K562 (cell line): Measurements from ENCODE around the gene RBM12. TPM values are rescaled to one million over a fixed set of nuclear protein-coding genes. Genes with fewer than 3 reads are reported as not detected.

Experiments
- ATAC-seq: fragments of 200-7000 bp; cut with Tn5 transposase; 3 replicates; pipeline ENCODE4 v1.9.1; 2020; ENCODE audit warnings: moderate library complexity
- BruUV-seq: library from RNA; stranded (reverse); fragments of 400-500 nt; replicated peaks from 2 replicates; lab custom pipeline; 2021; lab: Mats Ljungman, UMichigan
- CTCF ChIA-PET: fragments of 300-600 bp; formaldehyde crosslinking; extraction: SDS; loops from one replicate; lab custom pipeline; 2021; ENCODE audit warnings: low intra/inter-chr PET ratio; lab: Yijun Ruan, JAX
- POLR2A ChIA-PET: fragments of 300-600, 350-650 bp; sonication (Branson Sonifier 250); formaldehyde crosslinking; extraction: SDS; loops from one replicate; lab custom pipeline; 2021; ENCODE audit warnings: antibody characterized with exemption, inconsistent platforms; lab: Yijun Ruan, JAX
- DNase-seq, 4 experiments: peaks; one replicate each; pipeline versions ENCODE4 v3.0.0 to v3.0.0-alpha.2; 2011 to 2018; ENCODE audit warnings: low spot score in 3 of 4, mixed read lengths in 3 of 4; ENCODE audit errors: extremely low read depth in 1 of 4
- FAIRE-seq: peaks from 2 replicates; lab custom pipeline; 2011; peaks lifted over from hg19 to GRCh38; lab: Jason Lieb, UNC
- H2AFZ ChIP-seq: 2 replicates; pipeline ENCODE4 v1.6.0; 2011; ENCODE audit warnings: low read depth, low read length, control low read depth, inconsistent platforms
- H3K27ac ChIP-seq: fragments of 200-600 bp; 3 replicates; pipeline ENCODE4 v1.8.0; 2011; ENCODE audit warnings: low read depth, mild to moderate bottlenecking, control low read depth, inconsistent platforms, low read length, moderate library complexity, mixed read lengths; ENCODE audit errors: extremely low read depth
- H3K27me3 ChIP-seq, 2 experiments: fragments of 300-600 bp in 1 of 2; 2 replicates in 1 of 2; 3 replicates in 1 of 2; pipeline versions ENCODE4 v1.6.0 to v1.8.0; 2011; ENCODE audit warnings: inconsistent platforms in 2 of 2, low read length in 2 of 2, mild to moderate bottlenecking in 1 of 2, mixed read lengths in 1 of 2, moderate library complexity in 1 of 2; ENCODE audit not compliant: control insufficient read depth in 2 of 2, insufficient read depth in 2 of 2
- H3K36me3 ChIP-seq: fragments of 300-600 bp; 3 replicates; pipeline ENCODE4 v1.8.0; 2011; ENCODE audit warnings: mild to moderate bottlenecking, low read length, inconsistent platforms; ENCODE audit not compliant: control insufficient read depth, insufficient read depth
- H3K4me1 ChIP-seq, 2 experiments: fragments of 200-600 bp in 1 of 2; replicated peaks in 1 of 2; 2 replicates in 1 of 2; 3 replicates in 1 of 2; pipeline versions ENCODE4 v1.5.1 to v1.8.0; 2011; ENCODE audit warnings: inconsistent platforms in 2 of 2, low read length in 2 of 2, mild to moderate bottlenecking in 1 of 2, mixed read lengths in 1 of 2, moderate library complexity in 1 of 2; ENCODE audit not compliant: control insufficient read depth in 2 of 2, insufficient read depth in 2 of 2
- H3K4me2 ChIP-seq: 2 replicates; pipeline ENCODE4 v1.6.1; 2011; ENCODE audit warnings: low read length, control low read depth, inconsistent platforms, mixed read lengths; ENCODE audit not compliant: insufficient read depth
- H3K4me3 ChIP-seq: fragments of 200-600 bp; sonication (generic), shearing (Covaris generic); 2 replicates; pipeline ENCODE4 v1.5.1; 2016; ENCODE audit warnings: control low read depth, inconsistent platforms
- H3K79me2 ChIP-seq: fragments of 200-600 bp; 3 replicates; pipeline ENCODE4 v1.8.0; 2011; ENCODE audit warnings: low read length, inconsistent platforms; ENCODE audit not compliant: control insufficient read depth, insufficient read depth
- H3K9ac ChIP-seq, 2 experiments: 2 replicates each; pipeline versions ENCODE4 v1.6.0 to v1.6.1; 2011; ENCODE audit warnings: low read depth in 2 of 2, low read length in 2 of 2, control low read depth in 1 of 2, inconsistent platforms in 1 of 2, mild to moderate bottlenecking in 1 of 2, mixed read lengths in 1 of 2; ENCODE audit not compliant: insufficient read depth in 1 of 2
- H3K9me1 ChIP-seq: one replicate; pipeline ENCODE4 v1.6.0; 2011; ENCODE audit warnings: inconsistent platforms, mild to moderate bottlenecking, low read length, moderate library complexity; ENCODE audit not compliant: control insufficient read depth, insufficient read depth
- H3K9me3 ChIP-seq: replicated peaks from 2 replicates; pipeline ENCODE4 v1.5.1; 2011; ENCODE audit warnings: low read depth, low read length, inconsistent platforms; ENCODE audit not compliant: control insufficient read depth, insufficient read depth
- H4K20me1 ChIP-seq: replicated peaks from 2 replicates; pipeline ENCODE4 v1.6.1; 2011; ENCODE audit warnings: low read length, inconsistent platforms, mixed read lengths; ENCODE audit not compliant: control insufficient read depth, insufficient read depth
- NEUROD1 ChIP-seq: fragments of 150-350 bp; IDR thresholded peaks from 2 replicates; pipeline ENCODE4 v1.6.1; 2014; ENCODE audit warnings: borderline replicate concordance, low read length, low read depth; ENCODE audit not compliant: partially characterized antibody
- NR2C1 ChIP-seq, 2 experiments: fragments of 450-650 bp; IDR thresholded peaks; 2 replicates each; pipeline ENCODE4 v1.6.1; 2017; ENCODE audit warnings: mild to moderate bottlenecking in 2 of 2, antibody characterized with exemption in 1 of 2, inconsistent platforms in 1 of 2, missing compliant biosample characterization in 1 of 2, missing genetic modification characterization in 1 of 2
- POLR2G ChIP-seq: fragments of 200-400 bp; formaldehyde crosslinking; IDR thresholded peaks from 2 replicates; pipeline ENCODE4 v1.6.1; 2017; ENCODE audit warnings: low read depth, mild to moderate bottlenecking, antibody characterized with exemption, low read length, moderate library complexity
- RB1 ChIP-seq: fragments of 450-650 bp; IDR thresholded peaks from 2 replicates; pipeline ENCODE4 v1.6.1; 2017; ENCODE audit warnings: low read depth, mild to moderate bottlenecking
- TRIM24 ChIP-seq, 2 experiments: fragments of 450-650 bp; IDR thresholded peaks; 2 replicates each; pipeline ENCODE4 v1.6.1; 2016
- ZBTB17 ChIP-seq: fragments of 450-650 bp; formaldehyde crosslinking; IDR thresholded peaks from 2 replicates; pipeline ENCODE4 v1.4.0; 2020; ENCODE audit warnings: mild to moderate bottlenecking
- ZNF12 ChIP-seq: sonication (generic); formaldehyde crosslinking; IDR thresholded peaks from 2 replicates; pipeline ENCODE4 v1.4.0; 2020; ENCODE audit warnings: mild to moderate bottlenecking, missing genetic modification reagents
- ZNF121 ChIP-seq: sonication (generic); formaldehyde crosslinking; conservative IDR thresholded peaks from 2 replicates; pipeline ENCODE4 v1.8.0; 2022; ENCODE audit warnings: missing genetic modification reagents
- ZNF134 ChIP-seq: fragments of 250-450 bp; sonication (Bioruptor Pico); conservative IDR thresholded peaks from 2 replicates; pipeline ENCODE4 v1.4.0; 2020
- ZNF165 ChIP-seq: fragments of 250-450 bp; sonication (Bioruptor Pico); IDR thresholded peaks from 2 replicates; pipeline ENCODE4 v1.4.0; 2020; ENCODE audit warnings: borderline replicate concordance
- ZNF212 ChIP-seq: fragments of 450-650 bp; formaldehyde crosslinking; IDR thresholded peaks from 2 replicates; pipeline ENCODE4 v1.4.0; 2020; ENCODE audit warnings: mild to moderate bottlenecking
- ZNF324 ChIP-seq: fragments of 250-450 bp; sonication (Bioruptor Pico); IDR thresholded peaks from 2 replicates; pipeline ENCODE4 v1.4.0; 2020; ENCODE audit warnings: mild to moderate bottlenecking
- ZNF41 ChIP-seq: fragments of 250-450 bp; sonication (Bioruptor Pico); conservative IDR thresholded peaks from 2 replicates; pipeline ENCODE4 v1.4.0; 2020; ENCODE audit warnings: mild to moderate bottlenecking
- ZSCAN29 ChIP-seq: fragments of 450-650 bp; IDR thresholded peaks from 2 replicates; pipeline ENCODE4 v1.6.1; 2017
- WGBS: fragments of 100-300 bp; shearing (Covaris generic); methylation state at CpG from one replicate; pipeline ENCODE4 v1.1.6; 2016; ENCODE audit warnings: low coverage, mixed read lengths; ENCODE audit not compliant: insufficient coverage; ENCODE audit errors: missing lambda C conversion rate; 5-methylcytosine and 5-hydroxymethylcytosine counted together
- in situ Hi-C: fragments of 300-500 bp; cut with MboI; formaldehyde crosslinking; loops from 4 replicates; pipeline ENCODE4 v1.15.0; 2018; ENCODE audit warnings: inconsistent platforms, mixed read lengths
- intact Hi-C: fragments of 100-400 bp; cut with micrococcal nuclease; formaldehyde crosslinking; loops from 2 replicates; pipeline ENCODE4 v1.14.2; 2022
- polyA plus RNA-seq, 8 experiments: library from polyadenylated mRNA; depleted of rRNA in 4 of 8; stranded (reverse) in 5 of 8; unstranded in 3 of 8; fragments of >200 nt; fragmentation: Nextera tagmentation in 2 of 8; fragmentation: Illumina TruSeq in 1 of 8; extraction: Ambion mirVana in 2 of 8; extraction: Trizol in 1 of 8; gene quantifications; 2 replicates each; pipeline versions ENCODE4 v1.2.1 to v1.2.3, GENCODE V29; 2011 to 2014; ENCODE audit warnings: inconsistent platforms in 1 of 8, missing spikeins in 1 of 8
- total RNA-seq, 7 experiments: library from RNA; depleted of rRNA in 6 of 7; stranded (reverse); fragments of >200 nt in 6 of 7; fragmentation: Illumina TruSeq in 2 of 7; extraction: Trizol in 2 of 7; gene quantifications; 2 replicates each; pipeline versions ENCODE4 v1.2.1 to v1.2.3, GENCODE V29; 2011 to 2021; ENCODE audit warnings: low replicate concordance in 1 of 7
- TF ChIP-seq, protein P1 (sequence below): sonication (generic); formaldehyde crosslinking; IDR thresholded peaks from 2 replicates; pipeline ENCODE4 v1.8.0; 2022; ENCODE audit warnings: missing genetic modification reagents, mild to moderate bottlenecking, moderate library complexity, borderline replicate concordance
- TF ChIP-seq, protein P2 (sequence below), 2 experiments: fragments of 450-650 bp; IDR thresholded peaks; 2 replicates each; pipeline ENCODE4 v1.6.1; 2016; ENCODE audit warnings: mild to moderate bottlenecking in 2 of 2, borderline replicate concordance in 1 of 2, low read depth in 1 of 2, moderate library complexity in 1 of 2

The RBM12 gene
- total and polyA plus RNA-seq, 9 of the 15 experiments (the other 6 are each of a cell fraction or from before 2014, with no cell fraction given): 5.0 to 162 (median 73.3) TPM

DNA sequence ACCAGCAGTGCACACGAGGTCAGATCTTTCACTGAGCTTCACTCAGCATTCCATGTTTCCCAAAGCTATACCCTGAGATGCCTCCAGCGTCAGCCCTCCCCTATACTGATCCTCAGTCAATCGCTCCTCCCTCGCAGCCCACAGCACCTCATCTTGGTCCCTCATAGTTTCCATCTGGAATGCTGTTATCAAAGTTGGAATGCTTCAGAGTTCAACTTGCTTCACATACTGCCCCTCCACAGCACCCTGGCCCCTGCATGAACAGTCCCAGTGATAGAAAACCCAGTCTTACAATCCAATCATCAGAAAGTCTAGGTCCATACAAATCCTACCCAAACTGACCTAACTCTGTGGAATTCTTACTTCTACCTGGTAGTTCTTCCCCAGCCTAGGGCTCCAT is 29.0 kb downstream of the RBM12 start:
- no TSS peak for BruUV-seq
- CTCF ChIA-PET: no interaction called here
- TF ChIP-seq ZNF324 (CRISPR knock-in tag) (no peak), RB1 (no peak), ZNF121 (no peak), ZNF12 (CRISPR knock-in tag) (no peak), ZNF41 (CRISPR knock-in tag) (no peak), NR2C1 (IDR thresholded peaks at IDR 0.05) (no peak), NR2C1 (tag; IDR thresholded peaks at IDR 0.05) (no peak), ZBTB17 (no peak), ZNF212 (CRISPR knock-in tag) (no peak), TRIM24 (IDR thresholded peaks at IDR 0.05) (no peak), ZNF134 (CRISPR knock-in tag) (no peak), ZNF165 (CRISPR knock-in tag) (no peak), POLR2G (no peak), NEUROD1 (no peak), ZSCAN29 (no peak)
- TF ChIP-seq, protein P1, sequence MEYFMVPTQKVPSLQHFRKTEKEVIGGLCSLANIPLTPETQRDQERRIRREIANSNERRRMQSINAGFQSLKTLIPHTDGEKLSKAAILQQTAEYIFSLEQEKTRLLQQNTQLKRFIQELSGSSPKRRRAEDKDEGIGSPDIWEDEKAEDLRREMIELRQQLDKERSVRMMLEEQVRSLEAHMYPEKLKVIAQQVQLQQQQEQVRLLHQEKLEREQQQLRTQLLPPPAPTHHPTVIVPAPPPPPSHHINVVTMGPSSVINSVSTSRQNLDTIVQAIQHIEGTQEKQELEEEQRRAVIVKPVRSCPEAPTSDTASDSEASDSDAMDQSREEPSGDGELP (CRISPR knock-in tag): no peak
- TF ChIP-seq, protein P2, sequence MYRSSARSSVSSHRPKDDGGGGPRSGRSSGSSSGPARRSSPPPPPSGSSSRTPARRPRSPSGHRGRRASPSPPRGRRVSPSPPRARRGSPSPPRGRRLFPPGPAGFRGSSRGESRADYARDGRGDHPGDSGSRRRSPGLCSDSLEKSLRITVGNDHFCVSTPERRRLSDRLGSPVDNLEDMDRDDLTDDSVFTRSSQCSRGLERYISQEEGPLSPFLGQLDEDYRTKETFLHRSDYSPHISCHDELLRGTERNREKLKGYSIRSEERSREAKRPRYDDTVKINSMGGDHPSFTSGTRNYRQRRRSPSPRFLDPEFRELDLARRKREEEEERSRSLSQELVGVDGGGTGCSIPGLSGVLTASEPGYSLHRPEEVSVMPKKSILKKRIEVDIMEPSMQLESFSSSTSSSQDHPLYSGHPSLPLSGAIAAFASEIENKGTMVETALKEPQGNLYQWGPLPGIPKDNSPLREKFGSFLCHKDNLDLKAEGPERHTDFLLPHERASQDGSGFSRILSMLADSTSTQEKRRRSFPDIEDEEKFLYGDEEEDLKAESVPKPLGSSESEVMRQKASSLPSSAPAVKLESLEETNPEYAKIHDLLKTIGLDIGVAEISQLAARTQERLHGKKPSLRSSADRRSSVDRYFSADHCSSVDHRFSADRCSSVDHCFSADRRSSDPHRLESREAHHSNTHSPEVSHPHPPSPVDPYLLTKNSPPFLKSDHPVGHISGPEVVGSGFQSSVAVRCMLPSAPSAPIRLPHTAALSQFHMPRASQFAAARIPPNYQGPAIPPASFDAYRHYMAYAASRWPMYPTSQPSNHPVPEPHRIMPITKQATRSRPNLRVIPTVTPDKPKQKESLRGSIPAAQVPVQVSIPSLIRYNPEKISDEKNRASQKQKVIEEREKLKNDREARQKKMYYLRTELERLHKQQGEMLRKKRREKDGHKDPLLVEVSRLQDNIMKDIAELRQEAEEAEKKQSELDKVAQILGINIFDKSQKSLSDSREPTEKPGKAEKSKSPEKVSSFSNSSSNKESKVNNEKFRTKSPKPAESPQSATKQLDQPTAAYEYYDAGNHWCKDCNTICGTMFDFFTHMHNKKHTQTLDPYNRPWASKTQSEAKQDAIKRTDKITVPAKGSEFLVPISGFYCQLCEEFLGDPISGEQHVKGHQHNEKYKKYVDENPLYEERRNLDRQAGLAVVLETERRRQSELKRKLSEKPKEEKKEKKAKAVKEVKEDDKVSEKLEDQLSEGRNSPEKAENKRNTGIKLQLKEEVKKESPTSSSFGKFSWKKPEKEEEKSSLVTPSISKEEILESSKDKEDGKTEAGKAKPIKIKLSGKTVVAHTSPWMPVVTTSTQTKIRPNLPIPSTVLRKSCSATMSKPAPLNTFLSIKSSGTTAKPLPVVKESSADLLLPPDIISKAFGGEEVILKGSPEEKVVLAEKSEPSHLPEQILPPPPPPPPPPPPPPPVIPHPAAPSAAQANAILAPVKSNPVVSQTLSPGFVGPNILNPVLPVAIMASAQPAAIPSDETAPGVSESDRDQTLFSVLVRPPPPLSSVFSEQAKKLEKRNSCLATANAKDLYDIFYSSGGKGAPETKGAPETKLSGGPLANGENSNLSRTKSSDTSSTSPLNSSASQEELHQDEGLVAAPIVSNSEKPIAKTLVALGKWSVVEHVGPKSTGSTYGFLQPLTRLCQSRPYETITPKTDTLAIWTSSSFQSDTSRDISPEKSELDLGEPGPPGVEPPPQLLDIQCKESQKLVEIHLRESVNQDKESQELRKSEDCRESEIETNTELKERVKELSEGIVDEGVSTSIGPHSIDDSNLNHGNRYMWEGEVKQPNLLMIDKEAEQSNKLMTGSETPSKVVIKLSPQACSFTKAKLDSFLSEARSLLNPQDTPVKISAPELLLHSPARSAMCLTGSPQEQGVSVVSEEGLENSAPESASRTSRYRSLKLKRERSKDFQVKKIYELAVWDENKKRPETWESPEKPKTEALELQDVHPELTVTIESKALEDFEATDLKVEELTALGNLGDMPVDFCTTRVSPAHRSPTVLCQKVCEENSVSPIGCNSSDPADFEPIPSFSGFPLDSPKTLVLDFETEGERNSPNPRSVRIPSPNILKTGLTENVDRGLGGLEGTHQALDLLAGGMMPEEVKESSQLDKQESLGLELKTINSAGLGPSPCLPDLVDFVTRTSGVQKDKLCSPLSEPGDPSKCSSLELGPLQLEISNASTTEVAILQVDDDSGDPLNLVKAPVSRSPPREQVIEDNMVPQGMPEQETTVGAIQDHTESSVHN (IDR thresholded peaks at IDR 0.05; ENCODE audit: borderline replicate concordance in 1 of 2, low read depth in 1 of 2): no peak

More for the DNA sequence above, 29.0 kb downstream of the RBM12 start:
- FAIRE-seq (no peak), DNase-seq (no peak), ATAC-seq (no peak)
- Histone ChIP-seq H2AFZ (no peak overlapping the region), H3K9me1 (no peaks in the 10 kb centered on the region), H3K4me3 (no peak overlapping the region), H3K4me2 (no peak overlapping the region), H3K4me1 (no peaks in the 10 kb centered on the region; a peak in 2 of 5 replicates), H3K79me2 (peaks cover 33% of the 10 kb centered on the region; the same call in 2 of the 3 replicates), H3K27me3 (no peaks in the 10 kb centered on the region), H4K20me1 (no peaks in the 10 kb centered on the region), H3K9ac (no peak overlapping the region; a peak in 1 of 4 replicates), H3K36me3 (peaks cover 22% of the 10 kb centered on the region; the same call in 2 of the 3 replicates), H3K27ac (no peak overlapping the region), H3K9me3 (no peaks in the 10 kb centered on the region)
- 78% methylated on average over 4 of the region's 4 CpGs for WGBS
- in situ Hi-C loops (no loop called here), intact Hi-C loops (no loop called here)
- POLR2A ChIA-PET: interaction anchor here (1.9 kb wide), 1 partner anchor 10 kb away, joined by 8 read pairs; no protein-coding TSS in a partner anchor
